D721Med (cell line): ENCODE data around the gene WSCD2.

ENCODE experiments used
- DNase-seq: peaks from one replicate; pipeline ENCODE4 v3.0.0; 2011; ENCODE audit warnings: low spot score; ENCODE audit not compliant: insufficient read length
- FAIRE-seq: peaks from 2 replicates; lab custom pipeline; 2011; peaks lifted over from hg19 to GRCh38; lab: Jason Lieb, UNC
- CTCF ChIP-seq: IDR thresholded peaks from 2 replicates; pipeline ENCODE4 v1.5.1; 2012; ENCODE audit warnings: mild to moderate bottlenecking, control low read depth; ENCODE audit not compliant: insufficient read depth; ENCODE audit errors: missing control alignments

Gene WSCD2

GRCh38 chr12:108090932-108091678 is 38.0 kb upstream of the WSCD2 start:
- no peak for TF ChIP-seq CTCF
- DNase-seq (no peak), FAIRE-seq (no peak)

- no peak for TF ChIP-seq CTCF
- FAIRE-seq (no peak), DNase-seq (no peak)
These were observed 37.4 kb upstream of the WSCD2 start for GRCh38 chr12:108091679-108092051.

- DNase-seq (peak; percentile 21), FAIRE-seq (peak; percentile 64)
- no peak for TF ChIP-seq CTCF
These were observed 35.9 kb upstream of the WSCD2 start for GRCh38 chr12:108093209-108093608.

DNA sequence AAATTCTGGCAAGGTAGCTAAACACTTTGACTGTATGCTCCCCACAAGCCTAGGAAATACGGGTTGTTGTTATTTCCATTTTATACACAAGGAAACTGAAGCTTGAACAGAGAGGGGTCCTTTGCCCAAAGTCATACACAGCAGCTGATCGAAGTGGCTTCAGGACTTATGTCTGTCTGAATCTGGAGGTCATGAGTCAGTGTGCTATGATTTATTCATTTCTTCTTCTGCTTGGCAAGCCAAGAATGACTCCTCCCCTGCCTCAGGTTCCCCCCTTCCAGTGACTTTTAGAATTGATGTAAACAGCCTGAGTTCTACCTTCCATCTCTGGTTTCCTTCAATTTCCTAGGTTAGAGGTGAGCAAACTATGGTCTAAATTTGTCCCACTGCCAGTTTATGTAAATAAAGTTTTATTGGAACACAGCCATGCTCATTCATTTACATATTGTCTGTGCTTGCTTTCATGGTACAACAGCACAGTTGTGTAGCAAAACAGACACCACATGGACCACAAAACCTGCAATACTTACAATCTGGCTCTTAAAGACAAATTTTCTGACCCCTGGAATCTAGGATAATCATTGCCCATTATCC is 34.9 kb upstream of the WSCD2 start:
- DNase-seq (no peak), FAIRE-seq (no peak)
- no peak for TF ChIP-seq CTCF

- TF ChIP-seq CTCF, result no peak
- FAIRE-seq, result no peak
- no peak for DNase-seq
These were observed 31.8 kb upstream of the WSCD2 start for GRCh38 chr12:108097160-108097911.

DNA sequence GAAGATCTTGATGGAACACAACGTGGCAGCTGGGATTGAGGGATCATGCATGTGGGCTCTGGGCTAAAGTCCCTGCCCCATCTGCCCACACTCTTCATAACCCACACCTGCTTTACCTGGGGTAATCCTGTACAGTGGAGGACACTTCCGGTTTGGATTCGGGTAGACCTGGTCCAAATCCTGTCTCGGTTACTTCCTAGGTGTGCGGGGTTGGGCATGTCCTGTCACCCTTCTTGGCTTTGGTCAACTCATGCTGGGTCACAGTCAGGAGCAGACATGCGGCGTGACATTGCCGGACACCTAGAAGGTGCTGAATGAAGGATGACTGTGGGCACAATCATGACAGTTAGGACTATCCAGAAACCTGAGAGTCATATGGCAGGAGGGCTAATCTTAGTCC is 30.7 kb upstream of the WSCD2 start:
- DNase-seq (no peak), FAIRE-seq (no peak)
- TF ChIP-seq CTCF, result no peak
